Endothelial cell of umbilical vein (primary cell): ENCODE data around the gene C11orf58. TPM values are rescaled to one million over a fixed set of nuclear protein-coding genes. Genes with fewer than 3 reads are reported as not detected.

Source experiments
- BruUV-seq: library from RNA; stranded (reverse); fragments of 400-500 nt; replicated peaks from 2 replicates; lab custom pipeline; 2021; lab: Mats Ljungman, UMichigan
- CTCF ChIA-PET: fragments of 300-600, 350-600 bp; sonication (Branson Sonifier 250); formaldehyde crosslinking; loops from one replicate; lab custom pipeline; 2021; ENCODE audit warnings: antibody characterized with exemption, inconsistent platforms; lab: Charles Lee
- POLR2A ChIA-PET: fragments of 300-600, 350-600 bp; sonication (Branson Sonifier 250); formaldehyde crosslinking; loops from one replicate; lab custom pipeline; 2021; ENCODE audit warnings: antibody characterized with exemption, inconsistent platforms; lab: Charles Lee
- DNase-seq: peaks from one replicate; pipeline ENCODE4 v3.0.0-alpha.2; 2011; ENCODE audit warnings: low read depth, low spot score
- FAIRE-seq: peaks from 2 replicates; lab custom pipeline; 2011; peaks lifted over from hg19 to GRCh38; lab: Jason Lieb, UNC
- H2AFZ ChIP-seq: 2 replicates; pipeline ENCODE4 v1.6.0; 2012; ENCODE audit warnings: low read depth, low read length, control low read depth, inconsistent platforms
- H3K27ac ChIP-seq: 2 replicates; pipeline ENCODE4 v1.5.1; 2011; ENCODE audit warnings: low read depth, mild to moderate bottlenecking, control low read depth, low read length, moderate library complexity; ENCODE audit not compliant: insufficient read depth
- H3K27me3 ChIP-seq, 2 experiments: 2 replicates each; pipeline versions ENCODE4 v1.6.0 to v1.6.1; 2011; ENCODE audit warnings: low read length in 2 of 2, mixed read lengths in 1 of 2; ENCODE audit not compliant: control insufficient read depth in 2 of 2, insufficient read depth in 2 of 2
- H3K36me3 ChIP-seq, 2 experiments: 2 replicates in 1 of 2; 3 replicates in 1 of 2; pipeline ENCODE4 v1.5.1; 2011; ENCODE audit warnings: low read length in 2 of 2, mild to moderate bottlenecking in 1 of 2, moderate library complexity in 1 of 2; ENCODE audit not compliant: control insufficient read depth in 2 of 2, insufficient read depth in 2 of 2; ENCODE audit errors: extremely low read depth in 1 of 2
- H3K4me1 ChIP-seq: 3 replicates; pipeline ENCODE4 v1.5.1; 2011; ENCODE audit warnings: mild to moderate bottlenecking, low read length; ENCODE audit not compliant: control insufficient read depth, insufficient read depth; ENCODE audit errors: extremely low read depth
- H3K4me2 ChIP-seq: 2 replicates; pipeline ENCODE4 v1.6.1; 2011; ENCODE audit warnings: low read length, control low read depth, mixed read lengths; ENCODE audit not compliant: insufficient read depth
- H3K4me3 ChIP-seq, 3 experiments: fragments of 200-600 bp in 1 of 3; sonication (generic), shearing (Covaris generic) in 1 of 3; replicated peaks in 1 of 3; 2 replicates each; pipeline ENCODE4 v1.5.1; 2011 to 2016; ENCODE audit warnings: control low read depth in 3 of 3, low read length in 3 of 3, mild to moderate bottlenecking in 2 of 3, inconsistent platforms in 1 of 3, low read depth in 1 of 3, moderate library complexity in 1 of 3; ENCODE audit not compliant: insufficient read depth in 1 of 3
- H3K79me2 ChIP-seq: 2 replicates; pipeline ENCODE4 v1.6.0; 2012; ENCODE audit warnings: low read length, inconsistent platforms; ENCODE audit not compliant: control insufficient read depth, insufficient read depth
- H3K9ac ChIP-seq: replicated peaks from 2 replicates; pipeline ENCODE3; 2011; ENCODE audit warnings: low read length, control low read depth; ENCODE audit not compliant: insufficient read depth; ENCODE audit errors: extremely low read depth
- H3K9me1 ChIP-seq: replicated peaks from 3 replicates; pipeline ENCODE4 v1.6.0; 2011; ENCODE audit warnings: mild to moderate bottlenecking, low read length; ENCODE audit not compliant: control insufficient read depth, insufficient read depth; ENCODE audit errors: extremely low read depth
- H3K9me3 ChIP-seq: replicated peaks from 2 replicates; pipeline ENCODE4 v1.5.1; 2012; ENCODE audit warnings: low read length, inconsistent platforms; ENCODE audit not compliant: control insufficient read depth, insufficient read depth
- H4K20me1 ChIP-seq: replicated peaks from 2 replicates; pipeline ENCODE3; 2011; ENCODE audit warnings: mild to moderate bottlenecking, low read length; ENCODE audit not compliant: control insufficient read depth, insufficient read depth; ENCODE audit errors: extremely low read depth
- CTCF ChIP-seq, 2 donors: IDR thresholded peaks; 1 replicate in 1 of 2; 2 replicates in 1 of 2; pipeline ENCODE4 v1.5.1; 2011; ENCODE audit warnings: low read length in 2 of 2, mild to moderate bottlenecking in 2 of 2, moderate library complexity in 2 of 2, control low read depth in 1 of 2, inconsistent platforms in 1 of 2, low read depth in 1 of 2; ENCODE audit not compliant: insufficient read depth in 1 of 2; ENCODE audit errors: extremely low read depth in 1 of 2
- EZH2 ChIP-seq: IDR thresholded peaks from 2 replicates; pipeline ENCODE4 v1.6.1; 2012; ENCODE audit warnings: borderline replicate concordance, low read depth, mild to moderate bottlenecking, moderate library complexity, low read length, inconsistent platforms; ENCODE audit not compliant: severe bottlenecking
- FOS ChIP-seq: IDR thresholded peaks from 2 replicates; pipeline ENCODE4 v1.6.1; 2011; ENCODE audit warnings: mild to moderate bottlenecking, low read length, moderate library complexity, borderline replicate concordance; ENCODE audit not compliant: insufficient read depth
- GATA2 ChIP-seq: IDR thresholded peaks from 2 replicates; pipeline ENCODE4 v1.7.0; 2011; ENCODE audit warnings: low read depth, mild to moderate bottlenecking, moderate library complexity, mixed read lengths, low read length; ENCODE audit not compliant: insufficient read length, insufficient read depth
- JUN ChIP-seq: IDR thresholded peaks from 2 replicates; pipeline ENCODE4 v1.6.1; 2011; ENCODE audit warnings: borderline replicate concordance, low read depth; ENCODE audit not compliant: insufficient read length, insufficient read depth
- MAX ChIP-seq: IDR thresholded peaks from 2 replicates; pipeline ENCODE4 v1.6.1; 2011; ENCODE audit not compliant: insufficient read depth, insufficient read length
- MYC ChIP-seq: IDR thresholded peaks from one replicate; pipeline ENCODE4 v1.6.1; 2011; ENCODE audit warnings: mild to moderate bottlenecking, low read depth, low read length
- POLR2A ChIP-seq: IDR thresholded peaks from 2 replicates; pipeline ENCODE4 v1.6.1; 2012; ENCODE audit warnings: low read depth, mild to moderate bottlenecking, control low read depth, low read length
- POLR2AphosphoS5 ChIP-seq: IDR thresholded peaks from 2 replicates; pipeline ENCODE4 v1.6.1; 2012; ENCODE audit warnings: low read depth, mild to moderate bottlenecking, control low read depth, low read length, moderate library complexity; ENCODE audit not compliant: insufficient read depth
- dilution Hi-C: fragments of 300-500 bp; cut with MboI; formaldehyde crosslinking; loops from one replicate; pipeline ENCODE4 v1.15.0; 2019; ENCODE audit warnings: low sequenced_read_pairs; ENCODE audit not compliant: extremely low pct_ligation_motif_present
- intact Hi-C: fragments of 100-400 bp; cut with micrococcal nuclease; formaldehyde crosslinking; loops from one replicate; pipeline ENCODE4 v1.10.0; 2022
- polyA plus RNA-seq, 4 experiments: library from polyadenylated mRNA; depleted of rRNA in 3 of 4; stranded (reverse) in 3 of 4; unstranded in 1 of 4; fragments of >200 nt; gene quantifications; 2 replicates each; pipeline versions ENCODE4 v1.2.1 to v1.2.3, GENCODE V29; 2011 to 2012; ENCODE audit warnings: missing spikeins in 1 of 4
- total RNA-seq: library from RNA; stranded (reverse); gene quantifications from 2 replicates; pipeline ENCODE4 v1.2.3, GENCODE V29; 2021

C11orf58 gene
- total and polyA plus RNA-seq, 2 donors (not counting 3 experiments of a cell fraction or from before 2014, with no cell fraction given), result 88.4 to 150 TPM

- Histone ChIP-seq H3K9me1 (no peaks in the 10 kb centered on the region), H3K27ac (no peak overlapping the region), H3K4me2 (no peak overlapping the region), H4K20me1 (no peaks in the 10 kb centered on the region), H3K9me3 (no peaks in the 10 kb centered on the region), H3K4me1 (no peaks in the 10 kb centered on the region), H3K36me3 (no peaks in the 10 kb centered on the region), H3K4me3 (no peak overlapping the region), H3K79me2 (no peaks in the 10 kb centered on the region), H2AFZ (no peak overlapping the region), H3K27me3 (peaks cover 0 to 5% of the 10 kb centered on the region in 2 experiments), H3K9ac (no peak overlapping the region)
- DNase-seq (no peak), FAIRE-seq (no peak)
- ChIA-PET POLR2A (no interaction called here), CTCF (interaction anchor here (1.6 kb wide), 1 partner anchor 9 kb away, joined by 4 read pairs; no protein-coding TSS in a partner anchor)
- dilution Hi-C loops, result no loop called here
- intact Hi-C loops, result no loop called here
- TF ChIP-seq CTCF (IDR thresholded peaks at IDR 0.05; ENCODE audit: extremely low read depth in 1 of 2, insufficient read depth in 1 of 2, low read depth in 1 of 2, low read length in 2 of 2) (no peak), POLR2AphosphoS5 (no peak), GATA2 (no peak), POLR2A (no peak), JUN (no peak), MYC (no peak), FOS (no peak), EZH2 (no peak), MAX (no peak)
- BruUV-seq, result no TSS peak
These were observed 38.5 kb downstream of the C11orf58 start for GRCh38 chr11:16776711-16777612.
